HepG2 (cell line): ENCODE data around the gene TBC1D22A. TPM values are rescaled to one million over a fixed set of nuclear protein-coding genes. Genes with fewer than 3 reads are reported as not detected.

Experiments
- FUBP1 ChIP-seq: sonication (generic); formaldehyde crosslinking; IDR thresholded peaks from 2 replicates; pipeline ENCODE4 v1.5.1; 2020; ENCODE audit warnings: missing genetic modification reagents, mild to moderate bottlenecking, borderline replicate concordance
- MAFK ChIP-seq, 2 experiments: IDR thresholded peaks in 1 of 2; conservative IDR thresholded peaks in 1 of 2; 2 replicates each; pipeline ENCODE4 v1.6.1; 2011; ENCODE audit warnings: improper control_type of control experiment in 2 of 2, low read length in 2 of 2
- MEIS2 ChIP-seq: sonication (generic); formaldehyde crosslinking; IDR thresholded peaks from 2 replicates; pipeline ENCODE4 v1.9.0; 2021; ENCODE audit warnings: mild to moderate bottlenecking, missing genetic modification reagents
- RBM39 ChIP-seq: fragments of 200-400 bp; formaldehyde crosslinking; IDR thresholded peaks from one replicate; pipeline ENCODE4 v1.6.1; 2018; ENCODE audit warnings: antibody characterized with exemption, mild to moderate bottlenecking, low read depth, low read length; ENCODE audit not compliant: poor library complexity, severe bottlenecking
- THRA ChIP-seq: sonication (generic); formaldehyde crosslinking; IDR thresholded peaks from 2 replicates; pipeline ENCODE4 v1.4.0; 2020; ENCODE audit warnings: missing genetic modification reagents, borderline replicate concordance
- ZBTB14 ChIP-seq: sonication (generic); formaldehyde crosslinking; IDR thresholded peaks from 2 replicates; pipeline ENCODE4 v1.4.0; 2020; ENCODE audit warnings: missing genetic modification reagents
- polyA plus RNA-seq, 8 experiments: library from polyadenylated mRNA; depleted of rRNA in 3 of 8; stranded (reverse) in 7 of 8; unstranded in 1 of 8; fragments of >200 nt; fragmentation: Illumina TruSeq in 4 of 8; extraction: Trizol in 4 of 8; gene quantifications; 2 replicates each; pipeline versions ENCODE4 v1.2.1 to v1.2.3, GENCODE V29; 2011 to 2016; ENCODE audit warnings: low read depth in 4 of 8, missing spikeins in 1 of 8, mixed read lengths in 1 of 8; ENCODE audit not compliant: insufficient read depth in 1 of 8
- total RNA-seq, 5 experiments: library from RNA; depleted of rRNA; stranded (reverse); fragments of >200 nt; fragmentation: Illumina TruSeq; extraction: Trizol; gene quantifications; 2 replicates each; pipeline ENCODE4 v1.2.3, GENCODE V29; 2016; ENCODE audit warnings: low read depth in 1 of 5
- TF ChIP-seq, protein P1 (sequence below): sonication (generic); formaldehyde crosslinking; IDR thresholded peaks from 2 replicates; pipeline ENCODE4 v1.4.0; 2020; ENCODE audit warnings: mild to moderate bottlenecking, missing genetic modification reagents, borderline replicate concordance

TBC1D22A gene
- total and polyA plus RNA-seq, 2 of the 13 experiments (the other 11 are each of a cell fraction or from before 2014, with no cell fraction given), result 17.3 to 18.0 TPM

GRCh38 chr22:46974631-46975585 is 212.5 kb downstream of the TBC1D22A start (continued):
- TF ChIP-seq, protein P1, sequence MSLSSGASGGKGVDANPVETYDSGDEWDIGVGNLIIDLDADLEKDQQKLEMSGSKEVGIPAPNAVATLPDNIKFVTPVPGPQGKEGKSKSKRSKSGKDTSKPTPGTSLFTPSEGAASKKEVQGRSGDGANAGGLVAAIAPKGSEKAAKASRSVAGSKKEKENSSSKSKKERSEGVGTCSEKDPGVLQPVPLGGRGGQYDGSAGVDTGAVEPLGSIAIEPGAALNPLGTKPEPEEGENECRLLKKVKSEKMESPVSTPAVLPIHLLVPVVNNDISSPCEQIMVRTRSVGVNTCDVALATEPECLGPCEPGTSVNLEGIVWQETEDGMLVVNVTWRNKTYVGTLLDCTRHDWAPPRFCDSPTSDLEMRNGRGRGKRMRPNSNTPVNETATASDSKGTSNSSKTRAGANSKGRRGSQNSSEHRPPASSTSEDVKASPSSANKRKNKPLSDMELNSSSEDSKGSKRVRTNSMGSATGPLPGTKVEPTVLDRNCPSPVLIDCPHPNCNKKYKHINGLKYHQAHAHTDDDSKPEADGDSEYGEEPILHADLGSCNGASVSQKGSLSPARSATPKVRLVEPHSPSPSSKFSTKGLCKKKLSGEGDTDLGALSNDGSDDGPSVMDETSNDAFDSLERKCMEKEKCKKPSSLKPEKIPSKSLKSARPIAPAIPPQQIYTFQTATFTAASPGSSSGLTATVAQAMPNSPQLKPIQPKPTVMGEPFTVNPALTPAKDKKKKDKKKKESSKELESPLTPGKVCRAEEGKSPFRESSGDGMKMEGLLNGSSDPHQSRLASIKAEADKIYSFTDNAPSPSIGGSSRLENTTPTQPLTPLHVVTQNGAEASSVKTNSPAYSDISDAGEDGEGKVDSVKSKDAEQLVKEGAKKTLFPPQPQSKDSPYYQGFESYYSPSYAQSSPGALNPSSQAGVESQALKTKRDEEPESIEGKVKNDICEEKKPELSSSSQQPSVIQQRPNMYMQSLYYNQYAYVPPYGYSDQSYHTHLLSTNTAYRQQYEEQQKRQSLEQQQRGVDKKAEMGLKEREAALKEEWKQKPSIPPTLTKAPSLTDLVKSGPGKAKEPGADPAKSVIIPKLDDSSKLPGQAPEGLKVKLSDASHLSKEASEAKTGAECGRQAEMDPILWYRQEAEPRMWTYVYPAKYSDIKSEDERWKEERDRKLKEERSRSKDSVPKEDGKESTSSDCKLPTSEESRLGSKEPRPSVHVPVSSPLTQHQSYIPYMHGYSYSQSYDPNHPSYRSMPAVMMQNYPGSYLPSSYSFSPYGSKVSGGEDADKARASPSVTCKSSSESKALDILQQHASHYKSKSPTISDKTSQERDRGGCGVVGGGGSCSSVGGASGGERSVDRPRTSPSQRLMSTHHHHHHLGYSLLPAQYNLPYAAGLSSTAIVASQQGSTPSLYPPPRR (CRISPR knock-in tag), result no peak
- TF ChIP-seq FUBP1 (CRISPR knock-in tag), result no peak
- TF ChIP-seq ZBTB14 (CRISPR knock-in tag), result no peak
- no peak for TF ChIP-seq RBM39
- no peak for TF ChIP-seq THRA (CRISPR knock-in tag)
- TF ChIP-seq MAFK (conservative IDR thresholded peaks at IDR 0.05 in 1 of 2, IDR thresholded peaks at IDR 0.05 in 1 of 2; ENCODE audit: low read length in 2 of 2), result peak; percentile 71 to 83
- TF ChIP-seq MEIS2 (CRISPR knock-in tag), result no peak
- TF ChIP-seq, all 625 proteins: peak for 2
